DOHH2 (cell line): ENCODE measurements around the gene ZRANB1.

Source experiments
- CTCF ChIP-seq: fragments of 200-600 bp; sonication (generic); IDR thresholded peaks from one replicate; pipeline ENCODE4 v1.5.1; 2014; ENCODE audit warnings: antibody characterized with exemption, mild to moderate bottlenecking, low read depth, low read length; ENCODE audit not compliant: poor library complexity, severe bottlenecking
- EZH2phosphoT487 ChIP-seq: fragments of 200-600 bp; sonication (generic); IDR thresholded peaks from 2 replicates; pipeline ENCODE4 v1.6.1; 2017; ENCODE audit warnings: borderline replicate concordance, mild to moderate bottlenecking, antibody characterized with exemption, low read length, moderate library complexity, mixed read lengths

GRCh38 chr10:124996854-124997215 is 54.9 kb downstream of the ZRANB1 start:
- no peak for TF ChIP-seq CTCF
- no peak for TF ChIP-seq EZH2phosphoT487
